ENCODE data around the gene QSOX2.

QSOX2 gene

GRCh38 chr9:136245219-136246150 is at the start of gene QSOX2:
Gene QSOX2, minus strand, starts transcription at chr9:136245812. Its CDS starts 9 bp downstream, at chr9:136245803.
- DNase-seq: peak in 1 of 2 experiments; percentile 75

- no peak for DNase-seq
Observed at GRCh38 chr9:136295055-136295454, 49.4 kb upstream of the QSOX2 start.

GRCh38 chr9:136294437-136294836 is 48.8 kb upstream of the QSOX2 start:
- no peak for DNase-seq

GRCh38 chr9:136293476-136294077 is 48.0 kb upstream of the QSOX2 start:
- no peak for DNase-seq

GRCh38 chr9:136292591-136293448 is 47.2 kb upstream of the QSOX2 start:
- no peak for DNase-seq

- no peak for DNase-seq
Observed at GRCh38 chr9:136292026-136292538, 46.5 kb upstream of the QSOX2 start.

GRCh38 chr9:136291306-136292025 is 45.9 kb upstream of the QSOX2 start:
- DNase-seq: no peak

- DNase-seq: no peak
Observed at GRCh38 chr9:136290508-136291000, 44.9 kb upstream of the QSOX2 start.

- no peak for DNase-seq
Observed at GRCh38 chr9:136289651-136290507, 44.3 kb upstream of the QSOX2 start.

- no peak for DNase-seq
Observed at GRCh38 chr9:136287960-136288753, 42.5 kb upstream of the QSOX2 start.

- DNase-seq: no peak
Observed at GRCh38 chr9:136286987-136287379, 41.4 kb upstream of the QSOX2 start.

GRCh38 chr9:136286359-136286986 is 40.9 kb upstream of the QSOX2 start:
- DNase-seq: no peak

- no peak for DNase-seq
Observed at GRCh38 chr9:136285501-136286358, 40.1 kb upstream of the QSOX2 start.

GRCh38 chr9:136284951-136285350 is 39.3 kb upstream of the QSOX2 start:
- no peak for DNase-seq

- no peak for DNase-seq
Observed at GRCh38 chr9:136284311-136284710, 38.7 kb upstream of the QSOX2 start.

GRCh38 chr9:136283291-136284235 is 38.0 kb upstream of the QSOX2 start:
- peak in 1 of 2 experiments; percentile 57 for DNase-seq

GRCh38 chr9:136282272-136282861 is 36.8 kb upstream of the QSOX2 start:
- DNase-seq: no peak
